ENCODE results near the gene SCAMP1.

DNA sequence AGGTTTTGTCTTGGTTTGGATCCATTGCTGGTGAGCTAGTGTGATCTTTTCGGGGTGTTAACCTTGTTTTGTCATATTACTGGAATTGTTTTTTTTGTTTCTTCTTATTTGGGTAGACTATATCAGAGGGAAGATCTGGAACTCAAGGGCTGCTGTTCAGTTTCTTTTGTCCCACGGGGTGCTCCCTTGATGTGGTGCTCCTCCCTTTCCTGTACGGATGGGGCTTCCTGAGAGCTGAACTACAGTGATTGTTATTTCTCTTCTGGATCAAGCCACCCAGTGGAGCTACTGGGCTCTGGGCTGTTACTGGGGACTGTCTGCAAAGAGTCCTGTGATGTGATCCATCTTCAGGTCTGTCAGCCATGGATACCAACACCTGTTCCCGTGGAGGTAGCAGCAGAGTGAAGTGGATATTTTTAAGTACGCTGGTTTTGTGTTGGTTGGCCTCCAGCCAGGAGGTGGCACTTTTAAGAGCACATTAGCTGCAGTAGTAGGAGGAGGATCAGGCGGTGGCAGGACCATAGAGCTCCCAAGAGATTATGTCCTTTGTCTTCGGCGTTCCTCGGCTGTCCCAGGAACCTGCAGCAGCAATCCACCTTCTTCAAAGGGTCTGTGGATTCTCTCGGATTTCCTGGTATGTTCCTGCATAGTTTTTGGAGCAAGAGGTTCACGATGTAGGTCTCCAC lies 27.2 kb downstream of the SCAMP1 start:
- no peak for TF ChIP-seq POLR2A (IDR thresholded peaks at IDR 0.05)
- TF ChIP-seq, protein P1, sequence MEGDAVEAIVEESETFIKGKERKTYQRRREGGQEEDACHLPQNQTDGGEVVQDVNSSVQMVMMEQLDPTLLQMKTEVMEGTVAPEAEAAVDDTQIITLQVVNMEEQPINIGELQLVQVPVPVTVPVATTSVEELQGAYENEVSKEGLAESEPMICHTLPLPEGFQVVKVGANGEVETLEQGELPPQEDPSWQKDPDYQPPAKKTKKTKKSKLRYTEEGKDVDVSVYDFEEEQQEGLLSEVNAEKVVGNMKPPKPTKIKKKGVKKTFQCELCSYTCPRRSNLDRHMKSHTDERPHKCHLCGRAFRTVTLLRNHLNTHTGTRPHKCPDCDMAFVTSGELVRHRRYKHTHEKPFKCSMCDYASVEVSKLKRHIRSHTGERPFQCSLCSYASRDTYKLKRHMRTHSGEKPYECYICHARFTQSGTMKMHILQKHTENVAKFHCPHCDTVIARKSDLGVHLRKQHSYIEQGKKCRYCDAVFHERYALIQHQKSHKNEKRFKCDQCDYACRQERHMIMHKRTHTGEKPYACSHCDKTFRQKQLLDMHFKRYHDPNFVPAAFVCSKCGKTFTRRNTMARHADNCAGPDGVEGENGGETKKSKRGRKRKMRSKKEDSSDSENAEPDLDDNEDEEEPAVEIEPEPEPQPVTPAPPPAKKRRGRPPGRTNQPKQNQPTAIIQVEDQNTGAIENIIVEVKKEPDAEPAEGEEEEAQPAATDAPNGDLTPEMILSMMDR (IDR thresholded peaks at IDR 0.05) = no peak

Data from lower leg skin (tissue), 3 donors.